ENCODE data around the gene ENPP7. TPM values are rescaled to one million over a fixed set of nuclear protein-coding genes. Genes with fewer than 3 reads are reported as not detected.

ENPP7 gene
- polyA plus RNA-seq, 5 donors = not detected

DNA sequence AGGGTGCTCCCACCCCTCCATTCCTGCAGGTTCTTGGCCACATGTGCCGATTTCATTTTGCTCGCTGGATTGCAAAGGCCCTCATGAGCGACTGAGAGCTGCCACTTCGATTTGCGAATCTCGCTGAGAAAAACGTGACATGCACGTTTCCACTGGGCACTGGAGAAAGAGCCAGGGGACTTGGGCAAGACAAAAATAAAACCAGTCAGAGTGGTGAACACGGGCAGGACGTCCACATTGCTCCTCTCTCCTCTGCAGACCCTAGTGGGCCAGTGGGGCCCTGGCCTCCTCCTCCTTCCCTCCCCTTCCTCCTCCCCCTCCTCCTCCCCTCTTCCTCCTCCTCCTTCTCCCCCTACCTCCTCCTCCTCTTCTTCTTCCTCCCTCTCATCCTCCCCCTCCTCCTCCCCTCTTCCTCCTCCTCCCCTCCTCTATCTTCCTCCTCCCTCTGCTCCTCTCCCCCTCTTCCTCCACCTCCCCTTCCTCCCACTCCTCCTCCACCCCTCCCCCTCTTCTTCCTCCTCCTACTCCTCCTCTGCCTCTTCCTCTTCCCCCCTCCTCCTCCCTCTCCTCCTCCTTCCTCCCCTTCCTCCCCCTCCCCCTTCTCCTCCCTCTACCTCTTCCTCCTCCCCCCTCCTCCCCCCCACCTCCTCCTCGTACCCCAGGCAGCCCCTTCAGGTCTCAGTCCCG is 28.1 kb upstream of the ENPP7 start:
- DNase-seq = no peak

DNA sequence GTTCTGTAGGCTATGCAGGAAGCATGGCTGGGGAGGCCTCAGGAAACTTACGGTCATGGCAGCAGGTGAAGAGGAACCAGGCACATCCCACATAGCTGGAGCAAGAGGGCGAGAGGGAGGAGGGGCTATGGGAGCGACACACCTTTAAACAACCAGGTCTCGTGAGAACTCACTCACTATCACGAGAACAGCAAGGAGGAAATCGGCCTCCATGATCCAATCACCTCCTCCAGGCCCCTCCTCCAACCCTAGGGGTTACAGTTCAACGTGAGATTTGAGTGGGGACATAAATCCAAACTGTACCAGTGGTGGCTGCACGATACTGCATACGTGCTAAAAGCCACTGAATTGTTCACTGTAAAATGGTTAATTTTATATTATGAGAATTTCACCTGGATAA is 26.1 kb upstream of the ENPP7 start:
- DNase-seq = no peak

DNA sequence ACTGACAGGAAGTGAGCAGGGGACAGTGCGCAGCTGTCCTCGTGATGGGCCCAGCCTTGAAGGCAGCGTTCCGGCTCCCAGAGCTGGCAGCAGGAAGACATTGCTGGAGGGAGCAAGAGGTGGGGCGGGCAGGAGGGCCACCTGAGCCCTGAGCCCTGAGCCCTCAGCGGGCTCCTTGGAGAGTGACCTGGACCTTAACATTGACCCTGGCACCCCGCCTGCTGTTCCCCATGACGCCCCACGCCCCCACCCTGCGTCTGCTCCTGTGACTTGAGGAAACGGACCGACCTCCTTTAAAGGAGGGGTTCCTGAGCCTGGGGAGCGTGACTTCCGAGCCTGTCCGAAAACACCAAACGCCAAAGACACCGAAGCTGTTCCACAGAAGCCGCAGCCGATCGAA is 25.1 kb upstream of the ENPP7 start:
- DNase-seq = no peak

DNA sequence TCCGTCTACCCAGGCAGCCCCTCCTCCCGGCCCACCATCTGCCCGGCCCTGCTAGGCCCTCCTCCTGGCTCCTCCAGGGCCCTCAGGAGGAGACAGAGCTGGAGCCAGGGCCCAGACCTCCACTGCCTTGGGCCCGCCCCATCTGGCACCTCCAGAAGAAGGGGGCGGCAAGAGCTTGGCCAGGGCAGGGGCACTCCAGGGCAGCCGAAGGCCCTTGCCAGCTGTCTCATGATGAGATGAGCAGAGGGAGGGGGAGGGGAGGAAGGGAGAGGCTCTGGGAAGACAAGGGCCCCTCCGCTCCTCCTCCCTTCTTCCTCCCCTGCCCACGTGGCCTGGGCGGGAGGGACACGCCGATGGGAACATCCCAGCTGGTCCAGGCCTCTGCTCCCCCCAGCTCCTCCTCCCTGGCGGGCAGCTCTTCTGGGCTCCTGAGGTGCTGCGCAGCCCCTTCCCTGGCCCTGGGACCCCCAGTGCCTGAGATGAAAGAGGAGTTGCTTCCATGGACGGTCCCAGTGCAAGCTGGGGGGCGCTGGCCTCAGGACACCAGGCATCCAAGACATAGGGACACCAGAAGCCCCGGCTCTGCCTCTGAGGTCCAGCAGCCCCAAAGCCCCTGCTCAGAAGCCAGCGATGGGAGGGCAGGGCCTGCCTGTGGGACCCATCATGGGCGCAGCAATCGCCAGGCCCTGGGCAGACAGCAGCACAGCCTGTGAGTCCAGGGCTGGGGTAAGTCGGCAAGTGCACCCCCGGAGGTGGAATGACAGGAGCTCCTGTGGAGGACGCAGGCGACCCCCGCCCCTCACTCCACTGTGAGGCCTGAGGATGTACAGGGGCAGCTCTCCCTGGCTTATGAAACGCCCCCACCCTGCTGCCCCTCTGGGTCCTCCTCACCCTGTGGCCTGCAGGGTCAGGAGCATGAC is 23.6 kb upstream of the ENPP7 start:
- no peak for DNase-seq

DNA sequence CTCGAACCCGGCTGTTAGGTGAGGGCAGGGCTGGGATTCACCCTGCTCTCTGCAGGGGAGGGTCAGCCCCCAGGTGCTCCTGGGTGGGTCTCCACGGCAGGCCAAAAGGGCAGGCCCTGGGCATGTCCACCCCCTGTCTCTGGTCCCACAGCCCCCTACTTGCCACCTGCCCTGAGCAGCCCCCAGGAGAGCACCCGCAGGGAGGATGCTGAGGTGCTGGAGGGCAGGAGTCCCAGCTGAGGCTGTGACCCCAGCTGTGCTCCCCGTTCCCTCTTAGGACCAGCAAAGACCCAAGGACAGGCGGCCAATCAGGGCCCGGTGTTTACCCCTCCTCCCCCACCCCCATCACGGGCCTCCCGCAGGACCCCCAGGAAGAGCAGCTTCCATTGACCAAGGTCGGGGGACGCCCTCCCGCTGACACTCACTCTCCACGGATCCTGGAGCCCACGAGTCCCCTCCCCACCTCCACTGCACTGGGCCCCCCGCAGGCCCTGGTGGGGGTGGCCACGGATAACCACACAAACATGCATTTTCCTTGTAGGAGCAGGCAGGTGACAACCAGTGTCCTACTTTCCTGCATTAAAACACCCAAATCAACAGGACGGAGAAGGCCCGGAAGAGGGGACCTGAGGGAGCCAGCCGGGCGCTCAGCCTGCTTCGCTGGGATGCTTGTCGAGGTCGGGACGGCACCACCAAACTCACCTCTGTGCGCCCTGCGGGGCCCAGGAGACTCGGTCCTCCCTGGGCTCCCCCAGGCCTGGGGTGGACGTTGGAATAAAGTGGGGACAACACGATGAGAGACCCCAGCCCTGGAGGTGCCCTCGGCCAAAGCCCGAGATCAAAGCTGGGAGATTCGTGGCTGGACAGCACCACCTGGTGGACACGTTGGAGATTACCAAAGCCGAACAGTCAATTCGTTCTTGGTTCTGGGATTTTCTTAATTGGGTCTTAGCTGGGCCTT is 22.5 kb upstream of the ENPP7 start:
- no peak for DNase-seq

DNA sequence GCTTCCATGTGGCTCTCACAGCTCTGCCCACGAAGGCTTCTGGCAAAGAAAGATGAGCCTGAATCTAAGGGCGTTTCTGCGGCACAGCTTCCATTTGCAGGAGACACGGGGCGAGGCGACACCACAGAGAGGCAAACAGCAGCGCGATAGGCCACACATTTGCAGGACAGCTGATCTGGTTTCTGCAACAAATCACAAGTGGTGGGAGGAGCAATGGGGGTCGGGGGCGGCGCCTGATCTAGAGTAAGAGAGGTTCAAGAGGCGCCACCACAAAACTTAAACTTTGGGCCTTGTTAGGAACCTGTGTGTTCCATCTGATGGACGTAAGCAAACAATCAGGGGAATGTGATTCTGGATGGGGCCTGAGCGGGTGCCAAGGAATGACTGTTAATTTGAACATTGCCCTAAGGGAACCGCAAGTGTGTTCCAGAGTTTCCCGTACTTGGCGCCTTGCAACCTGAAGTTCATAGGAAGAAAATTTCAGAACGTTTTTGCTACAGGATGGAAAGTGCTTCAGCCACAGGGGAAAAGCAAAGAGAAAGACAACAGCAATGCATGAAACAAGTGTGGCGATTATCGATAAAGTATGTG is 18.9 kb upstream of the ENPP7 start:
- DNase-seq = no peak

DNA sequence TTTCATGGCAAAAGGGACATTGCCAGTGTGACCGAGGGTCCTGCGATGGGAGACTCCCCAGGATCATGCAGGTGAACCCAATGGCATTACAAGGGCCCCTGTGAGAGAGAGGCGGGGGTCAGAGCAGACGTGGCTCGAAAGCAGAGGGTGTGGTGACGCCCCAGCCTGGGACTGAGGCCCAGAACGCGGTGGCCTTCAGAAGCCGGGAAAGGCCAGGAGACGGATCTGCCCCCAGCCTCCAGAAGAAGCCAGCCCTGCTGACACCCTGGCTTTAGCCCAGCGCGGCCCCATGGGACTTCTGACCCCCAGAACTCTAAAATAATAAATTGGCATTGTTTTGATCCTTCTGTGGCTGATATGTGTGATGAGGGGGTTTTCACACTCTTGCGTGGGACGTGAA is 17.4 kb upstream of the ENPP7 start:
- DNase-seq = no peak

DNA sequence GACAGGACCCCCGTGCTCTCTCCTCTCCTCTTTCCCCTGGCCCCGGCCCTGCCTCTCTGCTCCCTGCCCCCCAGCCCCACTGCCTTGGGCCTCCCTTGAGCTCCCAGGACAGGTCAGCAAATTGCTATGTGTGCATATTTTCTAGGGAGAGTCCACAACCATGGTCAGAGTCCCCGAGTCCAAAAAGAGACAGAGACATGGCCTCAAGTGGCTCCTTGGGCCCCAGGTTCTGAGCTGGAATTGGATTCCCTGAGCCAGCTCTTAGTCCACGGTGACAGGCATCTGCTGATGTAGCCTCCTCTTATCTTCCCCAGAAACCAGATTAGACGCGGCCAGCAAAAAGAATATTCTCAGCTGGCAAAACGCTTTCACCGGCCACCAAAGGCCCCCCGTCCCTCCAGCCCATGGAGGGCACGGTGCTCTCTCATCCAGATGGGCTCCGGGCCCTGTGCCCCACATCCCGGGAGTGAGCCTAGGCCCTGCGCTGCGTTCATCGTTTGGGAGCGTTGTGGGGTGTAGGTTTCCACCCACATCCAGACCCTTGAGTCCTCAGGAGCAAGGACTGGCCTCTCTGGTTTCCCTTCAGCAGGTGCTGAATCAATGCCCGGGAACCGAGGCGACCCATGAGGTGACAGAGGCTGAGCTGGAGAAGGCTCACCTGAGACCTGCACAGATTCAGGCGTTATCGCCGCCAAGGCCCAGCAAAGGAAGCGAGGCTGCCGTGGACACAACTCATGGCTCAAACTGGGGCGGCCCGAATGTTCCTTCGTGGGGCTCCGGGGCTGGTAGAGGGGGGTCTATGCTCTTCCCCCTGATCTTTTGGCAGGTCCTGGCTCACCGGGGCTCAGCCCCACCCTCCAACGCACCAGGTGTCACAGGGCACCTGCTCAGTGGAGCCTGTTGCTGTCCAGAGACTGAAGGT is 16.3 kb upstream of the ENPP7 start:
- no peak for DNase-seq

DNA sequence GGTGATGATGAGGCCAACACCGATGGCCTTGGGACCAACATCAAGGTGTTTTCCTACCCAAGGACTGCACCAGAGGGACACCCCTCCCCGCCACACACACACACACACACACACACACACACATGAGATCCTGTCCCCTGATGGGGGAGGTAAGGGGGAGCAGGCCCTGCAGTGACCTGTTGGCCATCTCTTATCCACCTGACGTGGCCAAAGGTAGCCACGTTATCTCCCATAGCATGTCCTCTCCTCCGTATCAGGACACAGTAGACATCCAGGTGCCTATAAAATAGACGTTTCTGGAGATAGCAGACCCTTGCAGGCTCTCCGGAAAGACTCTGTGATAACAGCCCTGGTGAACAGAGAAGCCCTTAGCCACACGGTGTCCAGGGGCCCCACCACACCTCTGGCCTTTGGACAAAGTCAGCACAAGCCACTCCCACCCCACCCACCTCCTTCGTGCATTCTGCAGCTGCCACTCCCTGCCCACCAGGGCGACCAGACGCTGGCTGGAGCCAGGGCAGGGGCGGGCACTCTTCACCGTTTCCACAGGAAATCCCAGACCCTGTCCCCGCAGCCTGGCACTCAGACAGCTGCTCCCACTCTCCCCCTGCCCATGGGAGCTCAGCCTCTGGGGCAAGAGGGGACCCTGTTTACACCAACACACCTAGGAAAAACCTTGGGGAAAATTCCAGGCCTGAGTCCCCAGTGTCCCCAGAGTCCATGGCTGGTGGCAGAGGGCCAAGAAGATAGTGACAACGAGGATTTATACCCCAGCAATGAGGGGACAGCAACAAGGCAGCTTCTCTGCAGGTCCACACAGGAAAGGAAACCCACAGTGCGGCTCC is 15.4 kb upstream of the ENPP7 start:
- no peak for DNase-seq

DNA sequence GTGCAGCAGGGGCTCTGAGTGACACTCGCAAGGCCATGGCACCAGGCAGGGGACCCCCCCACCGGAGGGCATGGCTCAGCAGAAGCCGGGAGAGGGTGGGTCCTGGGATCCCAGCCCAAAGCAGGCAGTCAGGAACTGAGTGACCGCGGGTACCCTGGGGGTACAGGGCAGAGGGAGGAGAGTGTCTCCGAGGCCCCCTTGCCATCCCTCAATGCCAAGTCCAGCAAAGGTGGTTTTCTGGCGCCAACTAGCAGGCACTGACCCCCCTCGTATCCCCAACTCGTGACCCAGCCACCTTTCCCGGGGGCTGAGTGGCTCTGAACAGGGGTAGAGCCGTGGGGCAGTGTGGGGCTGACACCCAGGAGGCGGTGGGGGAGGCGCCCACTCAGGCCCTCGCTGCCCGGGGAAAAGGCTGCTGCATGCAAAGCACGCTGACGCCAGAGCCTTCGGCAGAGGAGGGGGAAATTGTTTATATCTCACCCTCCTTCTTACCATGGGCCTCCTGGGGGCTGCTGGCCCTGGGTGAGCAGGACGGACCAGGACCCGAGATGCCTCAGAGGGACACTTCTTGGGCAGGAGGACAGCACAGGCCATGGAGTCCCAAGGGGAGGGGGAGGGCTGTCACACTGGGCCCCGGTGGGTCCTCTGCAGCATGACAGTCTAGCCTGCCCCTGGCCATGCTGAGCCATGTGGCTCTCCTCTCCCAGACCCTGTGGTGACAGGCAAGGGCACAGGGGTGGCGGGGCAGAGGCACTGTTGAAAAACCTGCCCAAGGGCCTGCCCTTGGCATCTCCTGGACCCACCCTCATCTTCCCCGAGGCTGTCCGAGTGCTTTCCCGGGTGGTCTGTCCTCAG is 14.6 kb upstream of the ENPP7 start:
- DNase-seq = no peak

DNA sequence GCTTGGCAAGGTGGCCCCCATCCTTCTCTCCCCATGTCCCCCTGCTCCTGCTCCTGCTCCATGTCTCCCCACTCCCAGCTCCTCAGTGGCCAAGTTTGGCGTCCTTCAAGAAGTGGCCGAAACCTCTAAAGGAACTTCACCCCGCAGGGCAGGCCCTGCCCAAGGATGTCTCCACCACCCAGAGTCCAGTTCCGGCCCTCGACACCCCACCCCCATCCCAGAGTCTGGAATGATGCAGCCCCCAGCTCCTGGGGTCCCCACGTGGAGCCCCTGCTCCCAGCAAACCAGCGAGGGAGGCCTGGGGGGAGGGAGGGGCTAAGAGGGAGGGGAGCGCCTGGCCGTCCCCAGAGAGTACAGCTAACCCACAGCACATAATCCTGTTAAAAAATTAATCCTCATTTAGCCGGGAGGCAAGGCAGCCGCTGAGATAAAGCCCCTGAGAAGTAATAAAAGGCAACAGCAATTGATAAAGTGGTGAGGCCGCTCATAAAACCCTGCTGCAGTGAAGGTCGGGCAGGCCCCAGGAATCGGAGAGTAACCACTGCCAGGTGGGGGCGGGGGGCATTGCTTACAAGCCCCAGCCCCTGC is 9.9 kb upstream of the ENPP7 start:
- no peak for DNase-seq

DNA sequence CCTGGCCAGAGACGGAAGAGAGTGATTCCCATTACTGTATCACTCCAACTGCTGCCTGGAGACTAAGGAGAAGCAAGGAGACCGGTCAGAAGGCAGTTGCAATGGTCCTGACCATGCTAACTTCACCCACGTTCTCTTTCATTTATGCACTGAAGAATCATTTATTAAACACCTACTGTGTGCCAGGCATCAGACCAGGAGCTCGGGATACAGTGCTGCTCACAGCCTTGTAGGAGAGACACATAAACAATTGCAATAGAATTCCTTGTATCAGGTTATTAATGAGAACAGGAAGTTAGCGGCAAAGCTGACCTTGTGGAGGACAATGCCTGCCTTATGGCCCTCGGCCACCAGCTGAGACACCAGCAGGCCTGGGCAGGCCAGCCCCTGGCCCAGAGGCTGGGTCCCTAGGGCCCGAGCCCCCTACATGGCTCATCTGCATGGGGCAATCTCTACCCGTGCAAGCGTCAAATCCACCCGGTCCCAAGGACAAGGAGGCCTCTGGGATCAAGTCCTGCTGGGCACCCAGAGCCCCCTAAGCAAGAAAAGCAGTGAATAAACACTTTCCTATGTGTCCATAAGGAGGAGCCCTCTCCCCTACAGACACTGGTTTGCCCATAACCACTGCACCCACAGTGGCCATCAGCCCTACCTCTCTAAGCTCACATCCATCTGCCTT is 8.6 kb upstream of the ENPP7 start:
- no peak for DNase-seq

DNA sequence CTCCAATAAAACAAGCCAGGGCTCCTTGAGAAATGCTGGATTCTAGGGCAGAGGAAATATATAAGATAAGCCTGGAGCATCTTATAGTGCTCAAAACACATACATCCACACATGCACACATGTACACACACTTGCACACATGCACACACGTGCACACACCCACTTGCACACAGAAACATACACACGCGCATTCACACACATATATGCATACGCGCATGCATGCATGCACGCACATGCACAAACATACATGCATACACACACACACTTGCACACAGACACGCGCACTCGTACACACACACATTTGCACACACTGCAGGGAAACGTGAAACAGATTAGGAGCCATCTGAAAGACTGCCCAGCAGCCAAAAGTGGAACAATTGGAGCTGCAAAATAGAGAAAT is 8.0 kb upstream of the ENPP7 start:
- no peak for DNase-seq

DNA sequence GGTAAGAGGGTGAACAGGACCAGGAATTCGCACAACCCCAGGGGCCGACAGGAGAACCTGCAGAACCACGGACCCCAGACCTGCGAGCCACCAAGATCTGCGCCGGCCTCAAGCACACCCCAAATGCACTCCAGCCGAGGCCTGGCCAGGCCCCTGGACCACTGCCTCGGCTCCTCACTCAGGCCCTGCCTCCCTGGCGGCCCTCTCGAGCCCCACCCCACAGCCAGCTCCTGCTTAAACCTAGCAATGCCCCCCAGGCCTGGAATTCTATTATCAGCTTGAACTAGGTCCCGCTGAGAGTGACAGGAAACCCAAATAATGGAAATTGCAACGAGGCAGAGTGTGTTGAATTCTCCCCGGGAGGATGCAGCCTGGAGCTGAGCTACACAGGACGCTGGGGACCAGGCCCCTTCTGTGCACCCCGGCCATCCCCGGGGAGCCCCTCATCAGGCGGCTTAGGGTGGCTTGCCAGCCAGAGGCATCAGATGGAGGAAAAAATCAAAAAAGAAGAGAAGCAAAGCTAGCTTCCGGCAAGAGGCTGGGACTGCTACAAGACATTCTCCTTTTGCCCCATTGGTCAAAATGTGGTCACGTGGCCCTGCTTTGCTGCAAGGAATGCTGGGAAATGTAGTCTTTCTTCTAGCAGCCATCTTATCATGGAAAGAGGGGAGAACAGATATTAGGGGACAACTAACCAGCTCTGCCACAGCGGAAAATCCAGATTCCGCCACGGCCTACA is 2.4 kb upstream of the ENPP7 start:
- peak; percentile 84 to 86 for DNase-seq

DNA sequence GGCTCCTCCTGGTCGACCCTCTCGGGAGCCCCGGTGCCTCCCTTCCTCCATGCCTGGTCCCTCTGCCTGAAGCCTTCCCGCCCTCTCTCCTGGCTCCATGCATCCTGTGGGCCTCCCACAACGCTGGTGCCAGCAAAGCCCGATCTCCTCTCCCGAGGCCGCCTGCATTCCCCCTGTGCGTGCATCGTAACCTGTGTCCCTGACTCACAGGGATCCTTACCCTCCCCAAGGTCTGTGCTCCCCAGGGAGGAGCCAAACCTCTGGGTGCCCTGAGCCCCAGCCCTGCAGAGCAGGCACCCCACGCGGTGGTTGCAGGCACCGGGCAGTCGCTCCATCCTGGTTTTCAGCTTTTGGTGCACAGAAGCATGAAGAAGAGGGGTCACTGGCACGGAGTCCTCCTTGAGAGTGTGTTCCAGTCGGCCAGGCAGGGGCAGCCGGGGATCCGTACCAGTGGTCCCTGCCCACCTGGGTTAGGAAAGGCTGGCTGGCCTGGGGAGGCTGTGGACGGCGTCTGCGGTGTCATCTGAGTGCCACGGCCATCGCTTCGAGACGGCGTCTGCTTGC is 1.8 kb upstream of the ENPP7 start:
- DNase-seq = no peak

DNA sequence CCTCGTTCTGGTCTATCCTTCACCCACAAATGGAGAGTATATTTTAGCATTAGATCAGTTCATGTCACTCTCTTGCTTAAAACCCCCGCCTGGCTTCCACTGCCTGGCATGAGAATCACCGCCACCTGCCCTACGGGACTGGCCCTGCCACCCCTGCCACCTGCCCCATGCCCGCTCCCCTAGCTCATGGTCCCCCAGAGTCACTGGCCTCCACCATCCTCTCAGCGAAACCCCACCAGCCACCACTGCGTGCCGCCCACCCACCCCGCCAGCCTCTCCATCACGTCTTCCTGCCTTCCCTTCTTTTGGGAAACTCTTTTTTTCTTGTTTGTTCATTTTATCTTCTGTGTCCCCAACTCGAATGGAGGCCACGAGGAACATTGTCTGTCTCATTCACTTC is 982 bp upstream of the ENPP7 start:
- no peak for DNase-seq

DNA sequence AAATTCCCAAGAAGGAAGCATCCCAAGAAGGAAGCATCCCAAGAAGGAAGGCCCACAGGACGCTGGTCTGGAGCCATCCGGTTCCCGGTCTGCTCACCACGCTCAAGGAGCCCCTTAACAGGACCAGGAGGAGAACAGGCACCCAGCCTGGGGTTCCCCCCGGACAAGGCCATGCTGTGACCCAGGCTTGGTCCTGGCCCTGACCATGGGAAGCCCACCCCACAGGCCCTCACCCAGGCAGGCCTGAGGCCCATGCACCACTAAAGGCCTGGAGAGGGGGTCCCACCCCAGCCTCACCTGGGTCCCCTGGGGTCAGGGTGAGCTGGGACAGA is 340 bp upstream of the ENPP7 start:
- DNase-seq = no peak

All from right lung (tissue), 5 donors.